GM12892 (cell line): Measurements from ENCODE around the gene ZDHHC3.

Source experiments
- POLR2A ChIP-seq: IDR thresholded peaks from 2 replicates; pipeline ENCODE4 v1.6.1; 2011; ENCODE audit warnings: low read depth, low read length, control low read depth
- POLR2AphosphoS5 ChIP-seq: IDR thresholded peaks from 2 replicates; pipeline ENCODE4 v1.6.1; 2011; ENCODE audit warnings: low read depth, low read length, control low read depth

DNA sequence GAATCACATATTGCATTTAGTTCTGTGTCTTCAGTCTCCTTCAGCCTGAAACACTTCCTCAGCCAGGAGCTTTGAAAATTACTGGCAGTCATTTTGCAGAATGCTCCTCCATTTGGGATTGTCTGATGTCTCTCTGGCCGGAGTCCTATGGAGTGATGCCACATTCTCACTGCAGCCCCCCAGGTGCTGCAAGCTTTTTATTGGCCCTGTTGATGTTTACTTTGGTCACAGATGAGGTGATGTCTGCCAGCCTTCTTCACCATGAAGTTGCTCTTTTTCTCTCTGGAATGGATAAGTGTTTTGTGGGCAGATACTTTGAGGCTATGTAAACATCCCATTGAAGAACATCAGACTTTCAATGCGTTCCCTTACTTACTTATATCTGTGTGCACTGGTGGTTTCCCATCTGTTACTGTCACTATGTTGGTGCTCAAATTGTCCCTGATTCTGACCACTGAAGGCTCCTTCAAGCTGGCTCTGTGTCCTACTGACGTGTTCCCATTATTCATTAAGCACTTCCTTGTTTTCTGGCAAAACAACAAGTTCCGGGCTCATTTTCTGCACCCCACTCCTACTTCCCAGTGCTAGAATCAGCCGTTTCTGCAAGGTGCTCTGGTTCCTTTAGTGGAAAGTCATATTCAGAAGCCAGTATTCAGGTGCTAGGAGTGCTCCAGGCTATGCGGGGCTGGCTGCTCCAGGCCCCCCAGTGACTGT, 48.7 kb upstream of the ZDHHC3 start:
- no peak for TF ChIP-seq POLR2AphosphoS5
- no peak for TF ChIP-seq POLR2A
